Osteoblast (primary cell): ENCODE results near the gene GALNT3. TPM values are rescaled to one million over a fixed set of nuclear protein-coding genes. Genes with fewer than 3 reads are reported as not detected.

ENCODE experiments used
- DNase-seq: peaks from one replicate; pipeline ENCODE4 v3.0.0; 2011; ENCODE audit warnings: low spot score, mixed read lengths; ENCODE audit not compliant: insufficient read length; ENCODE audit errors: missing footprints
- H2AFZ ChIP-seq: 2 replicates; pipeline ENCODE4 v1.6.0; 2011; ENCODE audit warnings: mild to moderate bottlenecking, low read length
- H3K27ac ChIP-seq: 2 replicates; pipeline ENCODE4 v1.5.1; 2011; ENCODE audit warnings: mild to moderate bottlenecking, low read depth, low read length, moderate library complexity
- H3K27me3 ChIP-seq: 2 replicates; pipeline ENCODE4 v1.6.0; 2012; ENCODE audit warnings: mild to moderate bottlenecking, control low read depth, inconsistent platforms, low read length, moderate library complexity; ENCODE audit not compliant: insufficient read depth
- H3K36me3 ChIP-seq: 2 replicates; pipeline ENCODE4 v1.5.1; 2011; ENCODE audit warnings: mild to moderate bottlenecking, low read length, control low read depth, moderate library complexity; ENCODE audit not compliant: insufficient read depth
- H3K4me1 ChIP-seq: 2 replicates; pipeline ENCODE4 v1.5.1; 2011; ENCODE audit warnings: mild to moderate bottlenecking, low read length, control low read depth, moderate library complexity; ENCODE audit not compliant: insufficient read depth
- H3K4me2 ChIP-seq: 2 replicates; pipeline ENCODE4 v1.6.0; 2011; ENCODE audit warnings: mild to moderate bottlenecking, low read length; ENCODE audit not compliant: insufficient read depth
- H3K4me3 ChIP-seq: fragments of 200-600 bp; sonication (generic); 3 replicates; pipeline ENCODE4 v1.5.1; 2012; ENCODE audit warnings: mild to moderate bottlenecking, low read length, inconsistent platforms; ENCODE audit not compliant: insufficient read depth
- H3K79me2 ChIP-seq: 2 replicates; pipeline ENCODE4 v1.6.0; 2012; ENCODE audit warnings: mild to moderate bottlenecking, low read length, control low read depth, inconsistent platforms; ENCODE audit not compliant: insufficient read depth
- H3K9me3 ChIP-seq: 2 replicates; pipeline ENCODE4 v1.5.1; 2011; ENCODE audit warnings: low read depth, low read length, control low read depth
- H4K20me1 ChIP-seq: 2 replicates; pipeline ENCODE4 v1.6.0; 2012; ENCODE audit warnings: mild to moderate bottlenecking, low read length, control low read depth; ENCODE audit not compliant: insufficient read depth
- CTCF ChIP-seq: IDR thresholded peaks from 2 replicates; pipeline ENCODE4 v1.5.1; 2011; ENCODE audit warnings: mild to moderate bottlenecking, low read depth, low read length, moderate library complexity; ENCODE audit errors: extremely low read depth
- total RNA-seq: library from RNA; depleted of rRNA; stranded (reverse); fragments of >200 nt; gene quantifications from 2 replicates; pipeline ENCODE4 v1.2.3, GENCODE V29; 2012

GALNT3 gene
- total RNA-seq, 1 donor = 11.2 TPM

GRCh38 chr2:165697748-165698443, 96.2 kb downstream of the GALNT3 start:
- TF ChIP-seq CTCF = no peak
- Histone ChIP-seq H3K36me3 (no peaks in the 10 kb centered on the region), H2AFZ (no peak overlapping the region), H3K27ac (no peak overlapping the region), H3K4me1 (no peaks in the 10 kb centered on the region), H3K4me2 (no peak overlapping the region), H3K79me2 (no peaks in the 10 kb centered on the region), H3K27me3 (peaks cover 2% of the 10 kb centered on the region), H3K4me3 (no peak overlapping the region), H3K9me3 (no peaks in the 10 kb centered on the region), H4K20me1 (no peaks in the 10 kb centered on the region)
- no peak for DNase-seq

Other genes with a start within 250 kb of the GALNT3 start
- gene TTC21B, start 159.5 kb upstream of the GALNT3 start, total RNA-seq = 25.7 and 29.8 TPM in 2 replicates